GM12878 (cell line): ENCODE results near the gene ZNF423. TPM values are rescaled to one million over a fixed set of nuclear protein-coding genes. Genes with fewer than 3 reads are reported as not detected.

Experiments used
- ATAC-seq: fragments of 200-7000 bp; cut with Tn5 transposase; 3 replicates; pipeline ENCODE4 v1.9.1; 2020; ENCODE audit warnings: mild to moderate bottlenecking, moderate library complexity
- BruUV-seq: library from RNA; stranded (reverse); fragments of 400-500 nt; replicated peaks from 2 replicates; lab custom pipeline; 2021; lab: Mats Ljungman, UMichigan
- CTCF ChIA-PET: fragments of 300-600 bp; sonication (Branson Sonifier 250); formaldehyde crosslinking; extraction: SDS; loops from one replicate; lab custom pipeline; 2021; ENCODE audit warnings: inconsistent platforms; lab: Yijun Ruan, JAX
- POLR2A ChIA-PET: fragments of 350-600 bp; formaldehyde crosslinking; extraction: SDS; loops from one replicate; lab custom pipeline; 2021; ENCODE audit warnings: inconsistent platforms; lab: Charles Lee
- RAD21 ChIA-PET: fragments of 300-600 bp; sonication (Branson Sonifier 250); formaldehyde crosslinking; loops from one replicate; lab custom pipeline; 2023; ENCODE audit warnings: antibody characterized with exemption; ENCODE audit not compliant: unreplicated experiment; lab: Charles Lee
- SMC1A ChIA-PET: fragments of 300-600 bp; sonication (Branson Sonifier 250); formaldehyde crosslinking; loops from one replicate; lab custom pipeline; 2023; ENCODE audit not compliant: unreplicated experiment, uncharacterized antibody; lab: Charles Lee
- DNase-seq: peaks from one replicate; pipeline ENCODE4 v3.0.0-alpha.2; 2011; ENCODE audit warnings: low read depth, low spot score
- FAIRE-seq: peaks from 3 replicates; lab custom pipeline; 2011; peaks lifted over from hg19 to GRCh38; lab: Jason Lieb, UNC
- H2AFZ ChIP-seq: 2 replicates; pipeline ENCODE4 v1.6.0; 2011; ENCODE audit warnings: low read depth, low read length, control low read depth; ENCODE audit not compliant: control insufficient read depth
- H3K27ac ChIP-seq: 2 replicates; pipeline ENCODE4 v1.5.1; 2011; ENCODE audit warnings: control low read depth; ENCODE audit not compliant: control insufficient read depth, insufficient read depth
- H3K27me3 ChIP-seq, 2 experiments: replicated peaks in 1 of 2; 2 replicates each; pipeline versions ENCODE4 v1.6.0 to v1.6.1; 2011; ENCODE audit warnings: low read length in 1 of 2; ENCODE audit not compliant: control insufficient read depth in 2 of 2, insufficient read depth in 2 of 2
- H3K36me3 ChIP-seq, 2 experiments: 2 replicates each; pipeline ENCODE4 v1.5.1; 2011; ENCODE audit warnings: low read length in 1 of 2; ENCODE audit not compliant: control insufficient read depth in 2 of 2, insufficient read depth in 2 of 2
- H3K4me1 ChIP-seq: 2 replicates; pipeline ENCODE4 v1.6.1; 2011; ENCODE audit warnings: mild to moderate bottlenecking, low read length, moderate library complexity, mixed read lengths; ENCODE audit not compliant: control insufficient read depth, insufficient read depth
- H3K4me2 ChIP-seq: 2 replicates; pipeline ENCODE4 v1.6.0; 2011; ENCODE audit warnings: control low read depth; ENCODE audit not compliant: control insufficient read depth, insufficient read depth
- H3K4me3 ChIP-seq: fragments of 200-600 bp; sonication (generic); 2 replicates; pipeline ENCODE4 v1.5.1; 2016
- H3K79me2 ChIP-seq: 2 replicates; pipeline ENCODE4 v1.6.0; 2011; ENCODE audit warnings: low read length; ENCODE audit not compliant: control insufficient read depth, insufficient read depth
- H3K9ac ChIP-seq: 2 replicates; pipeline ENCODE4 v1.8.0; 2011; ENCODE audit warnings: low read length, control low read depth, mixed read lengths; ENCODE audit not compliant: control insufficient read depth, insufficient read depth
- H3K9me3 ChIP-seq: replicated peaks from 3 replicates; pipeline ENCODE4 v1.5.1; 2011; ENCODE audit warnings: mild to moderate bottlenecking, low read length; ENCODE audit not compliant: control insufficient read depth, insufficient read depth
- H4K20me1 ChIP-seq: 2 replicates; pipeline ENCODE4 v1.6.0; 2011; ENCODE audit not compliant: control insufficient read depth, insufficient read depth
- ATF7 ChIP-seq: fragments of 450-650 bp; IDR thresholded peaks from 2 replicates; pipeline ENCODE4 v1.6.1; 2016; ENCODE audit warnings: low read depth, mild to moderate bottlenecking
- BMI1 ChIP-seq: fragments of 450-650 bp; IDR thresholded peaks from 2 replicates; pipeline ENCODE4 v1.6.1; 2016; ENCODE audit warnings: mild to moderate bottlenecking, moderate library complexity, borderline replicate concordance
- CHD2 ChIP-seq: IDR thresholded peaks from 2 replicates; pipeline ENCODE4 v1.6.1; 2011; ENCODE audit warnings: low read depth, low read length, improper control_type of control experiment, borderline replicate concordance
- CREM ChIP-seq: IDR thresholded peaks from 2 replicates; pipeline ENCODE4 v1.6.1; 2014; ENCODE audit warnings: antibody characterized with exemption, low read depth
- FOXM1 ChIP-seq: IDR thresholded peaks from 2 replicates; pipeline ENCODE4 v1.6.1; 2012; ENCODE audit warnings: low read depth, mild to moderate bottlenecking, inconsistent platforms, low read length, moderate library complexity
- GABPA ChIP-seq: IDR thresholded peaks from 2 replicates; pipeline ENCODE4 v1.6.1; 2014; ENCODE audit warnings: antibody characterized with exemption, low read depth, mild to moderate bottlenecking, inconsistent platforms
- GATAD2B ChIP-seq: fragments of 450-650 bp; conservative IDR thresholded peaks from 2 replicates; pipeline ENCODE4 v1.6.1; 2017; ENCODE audit warnings: low read depth, mild to moderate bottlenecking, moderate library complexity
- JUND ChIP-seq: IDR thresholded peaks from 2 replicates; pipeline ENCODE4 v1.6.1; 2012; ENCODE audit warnings: low read depth, mild to moderate bottlenecking, low read length, improper control_type of control experiment, moderate library complexity
- POLR2A ChIP-seq: IDR thresholded peaks from 2 replicates; pipeline ENCODE4 v1.6.1; 2011; ENCODE audit warnings: low read depth, mild to moderate bottlenecking, low read length
- RAD51 ChIP-seq: fragments of 450-650 bp; IDR thresholded peaks from 2 replicates; pipeline ENCODE4 v1.6.1; 2016; ENCODE audit warnings: moderate library complexity, mild to moderate bottlenecking, inconsistent platforms
- ZNF217 ChIP-seq: fragments of 450-650 bp; IDR thresholded peaks from 2 replicates; pipeline ENCODE4 v1.6.1; 2017; ENCODE audit warnings: antibody characterized with exemption, mild to moderate bottlenecking
- WGBS: methylation state at CpG from one replicate; pipeline ENCODE4 v1.1.6; 2016; ENCODE audit warnings: low lambda C conversion rate; ENCODE audit not compliant: insufficient replicate concordance, insufficient coverage; ENCODE audit errors: missing lambda C conversion rate; 5-methylcytosine and 5-hydroxymethylcytosine counted together
- in situ Hi-C: fragments of 300-500 bp; cut with MboI; formaldehyde crosslinking; loops from 9 replicates; pipeline ENCODE4 v1.14.3; 2018; ENCODE audit warnings: mixed read lengths
- intact Hi-C: fragments of 100-400 bp; cut with micrococcal nuclease; formaldehyde crosslinking; loops from one replicate; pipeline ENCODE4 v1.14.2; 2022; ENCODE audit not compliant: unreplicated experiment
- polyA plus RNA-seq, 11 experiments: library from polyadenylated mRNA; depleted of rRNA in 4 of 11; unstranded in 6 of 11; stranded (reverse) in 5 of 11; fragments of >200 nt; fragmentation: Nextera tagmentation in 4 of 11; fragmentation: Illumina TruSeq in 1 of 11; extraction: Ambion mirVana in 4 of 11; extraction: Trizol in 1 of 11; gene quantifications; 1 replicate in 1 of 11; 2 replicates in 10 of 11; pipeline versions ENCODE4 v1.2.1 to v1.2.3, GENCODE V29; 2011 to 2016; ENCODE audit warnings: inconsistent platforms in 2 of 11, missing spikeins in 2 of 11, low read depth in 1 of 11
- total RNA-seq, 4 experiments: library from RNA; depleted of rRNA in 3 of 4; stranded (reverse); fragments of >200 nt in 3 of 4; fragmentation: Illumina TruSeq in 1 of 4; extraction: Trizol in 1 of 4; gene quantifications; 2 replicates each; pipeline versions ENCODE4 v1.2.1 to v1.2.3, GENCODE V29; 2013 to 2021
- TF ChIP-seq, protein P1 (sequence below): IDR thresholded peaks from 2 replicates; pipeline ENCODE4 v1.6.1; 2011; ENCODE audit warnings: mild to moderate bottlenecking, low read depth, low read length, moderate library complexity; ENCODE audit not compliant: insufficient replicate concordance
- TF ChIP-seq, protein P2 (sequence below): IDR thresholded peaks from 2 replicates; pipeline ENCODE4 v1.6.1; 2012; ENCODE audit warnings: low read depth, low read length, improper control_type of control experiment
- TF ChIP-seq, protein P3 (sequence below): fragments of 450-650 bp; IDR thresholded peaks from 2 replicates; pipeline ENCODE4 v1.6.1; 2017; ENCODE audit warnings: borderline replicate concordance
- TF ChIP-seq, protein P4 (sequence below): fragments of 450-650 bp; IDR thresholded peaks from 2 replicates; pipeline ENCODE4 v1.6.1; 2016; ENCODE audit warnings: mild to moderate bottlenecking, moderate library complexity, borderline replicate concordance

Gene ZNF423
- total and polyA plus RNA-seq, 10 of the 15 experiments (the other 5 are each of a cell fraction or from before 2014, with no cell fraction given) = 0.03 to 0.64 (median 0.10) TPM

DNA sequence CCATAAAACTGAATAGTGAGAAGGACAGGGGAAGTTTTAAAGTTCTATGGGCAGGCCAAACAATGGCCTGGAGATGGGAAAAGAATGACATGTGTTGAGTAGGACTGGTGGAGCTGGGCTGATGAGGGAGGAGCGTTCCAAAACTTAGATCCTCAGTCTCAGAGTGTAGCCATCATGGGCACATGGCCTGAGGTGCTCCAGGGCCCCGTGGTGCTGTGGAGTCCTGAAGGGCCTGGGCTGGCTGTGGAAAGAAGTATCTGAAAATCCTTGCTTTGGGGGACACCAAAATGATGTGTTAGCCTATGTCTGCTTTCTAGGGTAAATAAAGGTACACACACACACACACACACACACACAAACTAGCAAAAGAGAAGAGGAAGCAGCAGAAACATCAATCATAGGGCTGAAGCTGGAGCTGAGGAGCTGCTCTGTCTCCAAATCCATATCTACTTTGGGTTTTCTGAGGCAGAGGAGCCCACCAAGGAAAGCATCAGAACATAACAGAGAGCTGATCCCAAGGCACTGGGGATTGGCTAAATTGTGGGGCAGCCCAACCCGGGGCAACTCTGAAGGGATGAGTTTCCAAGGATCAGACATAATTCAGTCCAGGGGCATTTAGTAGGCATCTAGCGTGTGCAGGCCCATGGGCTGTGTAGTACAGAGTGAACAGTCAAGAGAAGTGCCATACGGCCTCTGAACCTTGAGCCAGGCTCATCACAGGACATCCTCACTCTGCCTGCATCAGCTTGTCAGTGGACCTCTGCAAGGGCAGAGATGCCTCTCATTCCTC, 397.1 kb downstream of the ZNF423 start:
- RAD21 ChIA-PET = no interaction called here
- BruUV-seq = no TSS peak
- no peaks in the 10 kb centered on the region for H3K9me3 ChIP-seq
- no peak overlapping the region for H3K4me2 ChIP-seq
- no peaks in the 10 kb centered on the region for H3K36me3 ChIP-seq
- in situ Hi-C loops = no loop called here
- no peak overlapping the region for H2AFZ ChIP-seq
- no peak for ATAC-seq
- H4K20me1 ChIP-seq = no peaks in the 10 kb centered on the region
- no peak overlapping the region for H3K4me3 ChIP-seq
- peaks cover 11% of the 10 kb centered on the region for H3K4me1 ChIP-seq
- WGBS = 44% methylated on average over 5 of the region's 5 CpGs
- SMC1A ChIA-PET = no interaction called here
- H3K9ac ChIP-seq = no peak overlapping the region
- POLR2A ChIA-PET = no interaction called here
- TF ChIP-seq, protein P1, sequence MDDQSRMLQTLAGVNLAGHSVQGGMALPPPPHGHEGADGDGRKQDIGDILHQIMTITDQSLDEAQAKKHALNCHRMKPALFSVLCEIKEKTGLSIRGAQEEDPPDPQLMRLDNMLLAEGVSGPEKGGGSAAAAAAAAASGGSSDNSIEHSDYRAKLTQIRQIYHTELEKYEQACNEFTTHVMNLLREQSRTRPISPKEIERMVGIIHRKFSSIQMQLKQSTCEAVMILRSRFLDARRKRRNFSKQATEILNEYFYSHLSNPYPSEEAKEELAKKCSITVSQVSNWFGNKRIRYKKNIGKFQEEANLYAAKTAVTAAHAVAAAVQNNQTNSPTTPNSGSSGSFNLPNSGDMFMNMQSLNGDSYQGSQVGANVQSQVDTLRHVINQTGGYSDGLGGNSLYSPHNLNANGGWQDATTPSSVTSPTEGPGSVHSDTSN = no peak
- TF ChIP-seq BMI1 (no peak), CHD2 (no peak), GATAD2B (no peak), ZNF217 (no peak), CREM (no peak), RAD51 (no peak), FOXM1 (no peak), ATF7 (no peak), GABPA (no peak), JUND (no peak), POLR2A (no peak)
- TF ChIP-seq, protein P2, sequence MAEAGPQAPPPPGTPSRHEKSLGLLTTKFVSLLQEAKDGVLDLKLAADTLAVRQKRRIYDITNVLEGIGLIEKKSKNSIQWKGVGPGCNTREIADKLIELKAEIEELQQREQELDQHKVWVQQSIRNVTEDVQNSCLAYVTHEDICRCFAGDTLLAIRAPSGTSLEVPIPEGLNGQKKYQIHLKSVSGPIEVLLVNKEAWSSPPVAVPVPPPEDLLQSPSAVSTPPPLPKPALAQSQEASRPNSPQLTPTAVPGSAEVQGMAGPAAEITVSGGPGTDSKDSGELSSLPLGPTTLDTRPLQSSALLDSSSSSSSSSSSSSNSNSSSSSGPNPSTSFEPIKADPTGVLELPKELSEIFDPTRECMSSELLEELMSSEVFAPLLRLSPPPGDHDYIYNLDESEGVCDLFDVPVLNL = no peak
- TF ChIP-seq, protein P3, sequence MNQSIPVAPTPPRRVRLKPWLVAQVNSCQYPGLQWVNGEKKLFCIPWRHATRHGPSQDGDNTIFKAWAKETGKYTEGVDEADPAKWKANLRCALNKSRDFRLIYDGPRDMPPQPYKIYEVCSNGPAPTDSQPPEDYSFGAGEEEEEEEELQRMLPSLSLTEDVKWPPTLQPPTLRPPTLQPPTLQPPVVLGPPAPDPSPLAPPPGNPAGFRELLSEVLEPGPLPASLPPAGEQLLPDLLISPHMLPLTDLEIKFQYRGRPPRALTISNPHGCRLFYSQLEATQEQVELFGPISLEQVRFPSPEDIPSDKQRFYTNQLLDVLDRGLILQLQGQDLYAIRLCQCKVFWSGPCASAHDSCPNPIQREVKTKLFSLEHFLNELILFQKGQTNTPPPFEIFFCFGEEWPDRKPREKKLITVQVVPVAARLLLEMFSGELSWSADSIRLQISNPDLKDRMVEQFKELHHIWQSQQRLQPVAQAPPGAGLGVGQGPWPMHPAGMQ = no peak
- TF ChIP-seq, protein P4, sequence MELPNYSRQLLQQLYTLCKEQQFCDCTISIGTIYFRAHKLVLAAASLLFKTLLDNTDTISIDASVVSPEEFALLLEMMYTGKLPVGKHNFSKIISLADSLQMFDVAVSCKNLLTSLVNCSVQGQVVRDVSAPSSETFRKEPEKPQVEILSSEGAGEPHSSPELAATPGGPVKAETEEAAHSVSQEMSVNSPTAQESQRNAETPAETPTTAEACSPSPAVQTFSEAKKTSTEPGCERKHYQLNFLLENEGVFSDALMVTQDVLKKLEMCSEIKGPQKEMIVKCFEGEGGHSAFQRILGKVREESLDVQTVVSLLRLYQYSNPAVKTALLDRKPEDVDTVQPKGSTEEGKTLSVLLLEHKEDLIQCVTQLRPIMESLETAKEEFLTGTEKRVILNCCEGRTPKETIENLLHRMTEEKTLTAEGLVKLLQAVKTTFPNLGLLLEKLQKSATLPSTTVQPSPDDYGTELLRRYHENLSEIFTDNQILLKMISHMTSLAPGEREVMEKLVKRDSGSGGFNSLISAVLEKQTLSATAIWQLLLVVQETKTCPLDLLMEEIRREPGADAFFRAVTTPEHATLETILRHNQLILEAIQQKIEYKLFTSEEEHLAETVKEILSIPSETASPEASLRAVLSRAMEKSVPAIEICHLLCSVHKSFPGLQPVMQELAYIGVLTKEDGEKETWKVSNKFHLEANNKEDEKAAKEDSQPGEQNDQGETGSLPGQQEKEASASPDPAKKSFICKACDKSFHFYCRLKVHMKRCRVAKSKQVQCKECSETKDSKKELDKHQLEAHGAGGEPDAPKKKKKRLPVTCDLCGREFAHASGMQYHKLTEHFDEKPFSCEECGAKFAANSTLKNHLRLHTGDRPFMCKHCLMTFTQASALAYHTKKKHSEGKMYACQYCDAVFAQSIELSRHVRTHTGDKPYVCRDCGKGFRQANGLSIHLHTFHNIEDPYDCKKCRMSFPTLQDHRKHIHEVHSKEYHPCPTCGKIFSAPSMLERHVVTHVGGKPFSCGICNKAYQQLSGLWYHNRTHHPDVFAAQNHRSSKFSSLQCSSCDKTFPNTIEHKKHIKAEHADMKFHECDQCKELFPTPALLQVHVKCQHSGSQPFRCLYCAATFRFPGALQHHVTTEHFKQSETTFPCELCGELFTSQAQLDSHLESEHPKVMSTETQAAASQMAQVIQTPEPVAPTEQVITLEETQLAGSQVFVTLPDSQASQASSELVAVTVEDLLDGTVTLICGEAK = no peak
- no peaks in the 10 kb centered on the region for H3K79me2 ChIP-seq
- CTCF ChIA-PET = no interaction called here
- FAIRE-seq = no peak
- H3K27ac ChIP-seq = no peak overlapping the region
- DNase-seq = no peak
- H3K27me3 ChIP-seq = no peaks in the 10 kb centered on the region
- intact Hi-C loops = no loop called here
